HepG2 (cell line): ENCODE data around the gene NUCB1. TPM values are rescaled to one million over a fixed set of nuclear protein-coding genes. Genes with fewer than 3 reads are reported as not detected.

ENCODE experiments used
- ATAC-seq: fragments of 200-7000 bp; cut with Tn5 transposase; 3 replicates; pipeline ENCODE4 v1.9.1; 2020; ENCODE audit warnings: mild to moderate bottlenecking, moderate library complexity
- BruUV-seq: library from RNA; stranded (reverse); fragments of 400-500 nt; replicated peaks from 2 replicates; lab custom pipeline; 2021; lab: Mats Ljungman, UMichigan
- CTCF ChIA-PET: fragments of 300-600 bp; formaldehyde crosslinking; extraction: SDS; loops from one replicate; lab custom pipeline; 2021; ENCODE audit warnings: low total read pairs, inconsistent platforms, low intra/inter-chr PET ratio; lab: Yijun Ruan, JAX
- POLR2A ChIA-PET: fragments of 350-600 bp; sonication (Branson Sonifier 250); formaldehyde crosslinking; loops from one replicate; lab custom pipeline; 2020; ENCODE audit warnings: antibody characterized with exemption, inconsistent platforms; lab: Yijun Ruan, JAX
- DNase-seq: peaks from one replicate; pipeline ENCODE4 v3.0.0-alpha.2; 2015; ENCODE audit warnings: low spot score
- FAIRE-seq: peaks from 3 replicates; lab custom pipeline; 2011; peaks lifted over from hg19 to GRCh38; lab: Jason Lieb, UNC
- H2AFZ ChIP-seq: one replicate; pipeline ENCODE4 v1.6.1; 2011; ENCODE audit warnings: low read length, inconsistent platforms
- H3K27ac ChIP-seq: fragments of 300-600 bp; 3 replicates; pipeline ENCODE4 v1.8.0; 2011; ENCODE audit warnings: mixed run types, mild to moderate bottlenecking, mixed read lengths, low read length, inconsistent platforms; ENCODE audit not compliant: insufficient read depth; ENCODE audit errors: extremely low read length
- H3K27me3 ChIP-seq, 2 experiments: fragments of 200-600 bp in 1 of 2; 2 replicates in 1 of 2; 3 replicates in 1 of 2; pipeline versions ENCODE4 v1.6.0 to v1.8.0; 2011; ENCODE audit warnings: low read length in 2 of 2, mild to moderate bottlenecking in 2 of 2, moderate library complexity in 2 of 2, inconsistent platforms in 1 of 2; ENCODE audit not compliant: insufficient read depth in 2 of 2, control insufficient read depth in 1 of 2
- H3K36me3 ChIP-seq, 2 experiments: fragments of 200-600 bp in 1 of 2; replicated peaks in 1 of 2; 2 replicates in 1 of 2; 3 replicates in 1 of 2; pipeline versions ENCODE4 v1.5.1 to v1.8.0; 2011; ENCODE audit warnings: low read length in 2 of 2, inconsistent platforms in 1 of 2; ENCODE audit not compliant: insufficient read depth in 2 of 2, control insufficient read depth in 1 of 2
- H3K4me1 ChIP-seq: 2 replicates; pipeline ENCODE4 v1.5.1; 2012; ENCODE audit warnings: low read length, inconsistent platforms; ENCODE audit not compliant: insufficient read depth
- H3K4me2 ChIP-seq: 2 replicates; pipeline ENCODE4 v1.6.0; 2011; ENCODE audit warnings: low read depth, low read length, inconsistent platforms
- H3K4me3 ChIP-seq, 3 experiments: fragments of 200-600 bp in 1 of 3; sonication (generic), shearing (Covaris generic) in 1 of 3; replicated peaks in 1 of 3; 2 replicates each; pipeline ENCODE4 v1.5.1; 2011 to 2016; ENCODE audit warnings: low read length in 3 of 3, inconsistent platforms in 2 of 3, low read depth in 2 of 3, mild to moderate bottlenecking in 2 of 3, control low read depth in 1 of 3, mixed read lengths in 1 of 3; ENCODE audit not compliant: insufficient read depth in 1 of 3
- H3K79me2 ChIP-seq: one replicate; pipeline ENCODE4 v1.6.1; 2011; ENCODE audit warnings: low read length, inconsistent platforms; ENCODE audit not compliant: insufficient read depth
- H3K9ac ChIP-seq: 2 replicates; pipeline ENCODE4 v1.6.0; 2011; ENCODE audit warnings: mild to moderate bottlenecking, low read depth, low read length, inconsistent platforms; ENCODE audit not compliant: insufficient read depth
- H3K9me3 ChIP-seq: 2 replicates; pipeline ENCODE4 v1.5.1; 2012; ENCODE audit warnings: mild to moderate bottlenecking, low read length
- H4K20me1 ChIP-seq: 2 replicates; pipeline ENCODE4 v1.6.0; 2011; ENCODE audit warnings: inconsistent platforms, mild to moderate bottlenecking, low read length, moderate library complexity; ENCODE audit not compliant: insufficient read depth
- AHR ChIP-seq: IDR thresholded peaks from 2 replicates; pipeline ENCODE4 v1.6.1; 2018; ENCODE audit warnings: missing genetic modification reagents, missing compliant biosample characterization
- CBX1 ChIP-seq: IDR thresholded peaks from one replicate; pipeline ENCODE4 v1.6.1; 2016; ENCODE audit warnings: antibody characterized with exemption, low read depth
- HNRNPL ChIP-seq: fragments of 200-400 bp; formaldehyde crosslinking; IDR thresholded peaks from 2 replicates; pipeline ENCODE4 v1.6.1; 2017; ENCODE audit warnings: mild to moderate bottlenecking, low read depth, low read length
- HNRNPUL1 ChIP-seq: fragments of 200-400 bp; formaldehyde crosslinking; IDR thresholded peaks from 2 replicates; pipeline ENCODE4 v1.6.1; 2017; ENCODE audit warnings: low read depth, mild to moderate bottlenecking, low read length, moderate library complexity
- KDM5B ChIP-seq: sonication (generic); formaldehyde crosslinking; IDR thresholded peaks from 2 replicates; pipeline ENCODE4 v1.4.0; 2020; ENCODE audit warnings: missing genetic modification reagents, mild to moderate bottlenecking, borderline replicate concordance
- LCORL ChIP-seq, 2 experiments: fragments of 450-650 bp in 1 of 2; sonication (generic) in 1 of 2; formaldehyde crosslinking in 1 of 2; IDR thresholded peaks; 2 replicates each; pipeline versions ENCODE4 v1.5.0 to v1.6.1; 2017 to 2020; ENCODE audit warnings: antibody characterized with exemption in 1 of 2, missing genetic modification reagents in 1 of 2
- ZNF768 ChIP-seq: sonication (generic); formaldehyde crosslinking; IDR thresholded peaks from 2 replicates; pipeline ENCODE4 v1.4.0; 2020; ENCODE audit warnings: missing genetic modification reagents
- WGBS: methylation state at CpG from one replicate; pipeline ENCODE4 v1.1.6; 2017; ENCODE audit warnings: low lambda C conversion rate; 5-methylcytosine and 5-hydroxymethylcytosine counted together
- in situ Hi-C: cut with HindIII; loops from 2 replicates; pipeline ENCODE4 v1.10.0; 2017; ENCODE audit warnings: low pct_unique_long_range_greater_than_20kb; ENCODE audit not compliant: extremely low pct_ligation_motif_present
- intact Hi-C: fragments of 100-400 bp; cut with micrococcal nuclease; formaldehyde crosslinking; loops from one replicate; pipeline ENCODE4 v1.10.0; 2022; ENCODE audit not compliant: unreplicated experiment
- polyA plus RNA-seq, 8 experiments: library from polyadenylated mRNA; depleted of rRNA in 3 of 8; stranded (reverse) in 7 of 8; unstranded in 1 of 8; fragments of >200 nt; fragmentation: Illumina TruSeq in 4 of 8; extraction: Trizol in 4 of 8; gene quantifications; 2 replicates each; pipeline versions ENCODE4 v1.2.1 to v1.2.3, GENCODE V29; 2011 to 2016; ENCODE audit warnings: low read depth in 4 of 8, missing spikeins in 1 of 8, mixed read lengths in 1 of 8; ENCODE audit not compliant: insufficient read depth in 1 of 8
- total RNA-seq, 5 experiments: library from RNA; depleted of rRNA; stranded (reverse); fragments of >200 nt; fragmentation: Illumina TruSeq; extraction: Trizol; gene quantifications; 2 replicates each; pipeline ENCODE4 v1.2.3, GENCODE V29; 2016; ENCODE audit warnings: low read depth in 1 of 5
- TF ChIP-seq, protein P1 (sequence below): sonication (generic); formaldehyde crosslinking; IDR thresholded peaks from 2 replicates; pipeline ENCODE4 v1.4.0; 2020; ENCODE audit warnings: missing genetic modification reagents
- TF ChIP-seq, protein P2 (sequence below): sonication (generic); formaldehyde crosslinking; IDR thresholded peaks from 2 replicates; pipeline ENCODE4 v1.5.0; 2020; ENCODE audit warnings: missing genetic modification reagents, mild to moderate bottlenecking, borderline replicate concordance

NUCB1 gene
- total and polyA plus RNA-seq, 2 of the 13 experiments (the other 11 are each of a cell fraction or from before 2014, with no cell fraction given), result 82.3 to 106 TPM

DNA sequence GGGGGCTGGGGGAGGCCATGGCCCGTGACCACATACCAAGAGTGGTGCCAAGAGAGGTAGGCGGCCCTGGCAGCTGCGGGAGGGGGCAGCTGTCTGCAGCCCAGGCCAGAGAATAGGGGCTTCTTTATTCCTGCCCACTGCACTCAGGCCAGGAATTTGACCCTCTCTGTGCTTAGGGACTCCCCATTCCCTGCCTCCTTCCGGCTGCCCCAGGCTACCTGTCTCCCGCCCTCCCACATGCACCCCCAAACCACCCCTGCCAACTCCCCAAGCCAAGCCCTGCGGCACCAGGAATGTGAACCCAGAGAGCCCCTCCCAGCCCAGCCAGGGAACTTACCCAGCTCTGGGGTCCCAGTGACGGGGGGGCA lies 32.4 kb upstream of the NUCB1 start:
- in situ Hi-C loops, result no loop called here
- intact Hi-C loops, result no loop called here
- CTCF ChIA-PET, result no interaction called here
- no peaks in the 10 kb centered on the region for H3K9me3 ChIP-seq
- ATAC-seq, result no peak
- TF ChIP-seq, protein P1, sequence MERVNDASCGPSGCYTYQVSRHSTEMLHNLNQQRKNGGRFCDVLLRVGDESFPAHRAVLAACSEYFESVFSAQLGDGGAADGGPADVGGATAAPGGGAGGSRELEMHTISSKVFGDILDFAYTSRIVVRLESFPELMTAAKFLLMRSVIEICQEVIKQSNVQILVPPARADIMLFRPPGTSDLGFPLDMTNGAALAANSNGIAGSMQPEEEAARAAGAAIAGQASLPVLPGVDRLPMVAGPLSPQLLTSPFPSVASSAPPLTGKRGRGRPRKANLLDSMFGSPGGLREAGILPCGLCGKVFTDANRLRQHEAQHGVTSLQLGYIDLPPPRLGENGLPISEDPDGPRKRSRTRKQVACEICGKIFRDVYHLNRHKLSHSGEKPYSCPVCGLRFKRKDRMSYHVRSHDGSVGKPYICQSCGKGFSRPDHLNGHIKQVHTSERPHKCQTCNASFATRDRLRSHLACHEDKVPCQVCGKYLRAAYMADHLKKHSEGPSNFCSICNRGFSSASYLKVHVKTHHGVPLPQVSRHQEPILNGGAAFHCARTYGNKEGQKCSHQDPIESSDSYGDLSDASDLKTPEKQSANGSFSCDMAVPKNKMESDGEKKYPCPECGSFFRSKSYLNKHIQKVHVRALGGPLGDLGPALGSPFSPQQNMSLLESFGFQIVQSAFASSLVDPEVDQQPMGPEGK, result 0 out of 2 replicates have a peak, but pooled peaks have one; percentile 16
- TF ChIP-seq LCORL (IDR thresholded peaks at IDR 0.05) (no peak), LCORL (CRISPR knock-in tag; IDR thresholded peaks at IDR 0.05) (peak; percentile 47; the same call in 1 of the 2 replicates), CBX1 (no peak), AHR (0 out of 2 replicates have a peak, but pooled peaks have one; percentile 3), HNRNPUL1 (no peak), KDM5B (CRISPR knock-in tag) (0 out of 2 replicates have a peak, but pooled peaks have one; percentile 16), HNRNPL (peak; percentile 43; the same call in 1 of the 2 replicates), ZNF768 (peak; percentile 56; the same call in 1 of the 2 replicates)
- TF ChIP-seq, protein P2, sequence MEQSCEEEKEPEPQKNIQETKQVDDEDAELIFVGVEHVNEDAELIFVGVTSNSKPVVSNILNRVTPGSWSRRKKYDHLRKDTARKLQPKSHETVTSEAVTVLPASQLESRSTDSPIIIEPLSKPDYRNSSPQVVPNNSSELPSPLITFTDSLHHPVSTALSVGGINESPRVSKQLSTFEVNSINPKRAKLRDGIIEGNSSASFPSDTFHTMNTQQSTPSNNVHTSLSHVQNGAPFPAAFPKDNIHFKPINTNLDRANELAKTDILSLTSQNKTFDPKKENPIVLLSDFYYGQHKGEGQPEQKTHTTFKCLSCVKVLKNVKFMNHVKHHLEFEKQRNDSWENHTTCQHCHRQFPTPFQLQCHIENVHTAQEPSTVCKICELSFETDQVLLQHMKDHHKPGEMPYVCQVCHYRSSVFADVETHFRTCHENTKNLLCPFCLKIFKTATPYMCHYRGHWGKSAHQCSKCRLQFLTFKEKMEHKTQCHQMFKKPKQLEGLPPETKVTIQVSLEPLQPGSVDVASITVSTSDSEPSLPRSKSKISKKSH (CRISPR knock-in tag), result peak; percentile 63; the same call in 1 of the 2 replicates
- BruUV-seq, result no TSS peak
- no peak for FAIRE-seq
- peak overlapping the region; percentile 58 to 83 (median 76) for H3K4me3 ChIP-seq
- peaks cover 25% of the 10 kb centered on the region for H3K4me1 ChIP-seq
- DNase-seq, result no peak
- 3% methylated on average over 5 of the region's 7 CpGs for WGBS
- H2AFZ ChIP-seq, result peak overlapping the region; percentile 100
- no peaks in the 10 kb centered on the region; a peak in 1 of 5 replicates for H3K27me3 ChIP-seq
- peak overlapping the region; percentile 77 for H3K9ac ChIP-seq
- POLR2A ChIA-PET, result interaction anchor here (0.6 to 3.1 kb wide), 4 partner anchors 25 to 100 kb away, joined by 3 to 10 read pairs (median 4); no protein-coding TSS in a partner anchor
- no peak overlapping the region for H3K27ac ChIP-seq
- no peaks in the 10 kb centered on the region for H4K20me1 ChIP-seq
- no peaks in the 10 kb centered on the region for H3K36me3 ChIP-seq
- H3K4me2 ChIP-seq, result peak overlapping the region; percentile 95
- peaks cover 2% of the 10 kb centered on the region for H3K79me2 ChIP-seq
